GM21529 (cell line): ENCODE measurements around the gene RASSF7.

Experiments used
- ATAC-seq: cut with Tn5 transposase; IDR thresholded peaks from one replicate; pipeline ENCODE4 v1.9.1; 2021; ENCODE audit not compliant: unreplicated experiment

The RASSF7 gene

DNA sequence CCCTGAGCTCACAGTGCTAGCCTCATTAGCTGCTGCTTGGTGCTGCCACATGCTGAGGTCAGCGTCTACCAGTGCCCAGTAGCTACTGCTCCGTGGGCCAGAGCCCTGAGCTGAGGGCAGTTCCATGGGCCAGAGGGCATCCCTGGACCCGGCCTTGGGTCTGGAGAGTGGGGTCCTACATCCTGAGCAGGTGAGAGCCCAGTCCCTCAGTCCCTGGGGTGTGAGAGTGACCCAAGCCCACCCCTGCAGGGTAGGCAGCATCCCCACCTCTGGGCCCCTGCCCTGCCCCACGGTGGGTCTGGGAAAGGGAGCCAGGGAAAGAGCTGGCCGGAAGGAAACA is 10.1 kb upstream of the RASSF7 start:
- ATAC-seq = no peak

DNA sequence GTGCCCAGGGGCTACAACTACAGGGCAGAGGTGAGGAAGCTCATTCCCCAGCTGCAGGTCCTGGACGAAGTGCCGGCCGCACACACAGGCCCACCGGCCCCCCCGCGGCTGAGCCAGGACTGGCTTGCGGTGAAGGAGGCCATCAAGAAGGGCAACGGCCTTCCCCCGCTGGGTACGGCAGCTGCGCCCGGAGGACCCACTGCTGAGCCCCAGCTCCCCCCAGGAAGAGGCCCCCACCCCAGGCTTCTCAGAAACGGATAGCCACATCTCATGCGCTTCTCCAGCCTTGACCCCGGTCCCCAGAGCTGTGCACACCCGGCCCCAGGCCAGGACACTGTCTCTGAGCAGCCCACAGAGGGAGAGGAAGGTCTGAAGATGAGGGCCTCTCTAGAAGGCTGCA is 9.6 kb upstream of the RASSF7 start:
- ATAC-seq = no peak

DNA sequence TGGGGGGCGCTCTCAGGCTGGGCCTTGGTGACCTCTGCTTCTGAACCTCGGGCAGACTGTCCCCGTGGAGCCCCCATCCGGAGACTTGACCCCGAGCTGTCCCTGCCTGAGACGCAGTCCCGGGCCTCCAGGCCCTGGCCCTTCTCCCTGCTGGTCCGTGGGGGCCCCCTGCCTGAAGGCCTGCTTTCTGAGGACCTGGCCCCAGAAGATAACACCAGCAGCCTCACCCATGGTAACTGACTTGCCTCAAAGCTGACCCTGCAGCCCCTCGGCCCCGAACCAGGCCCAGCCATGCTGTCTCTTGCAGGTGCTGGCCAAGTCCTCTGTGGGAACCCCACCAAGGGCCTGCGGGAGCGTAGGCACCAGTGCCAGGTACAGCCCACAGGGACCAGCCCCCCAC is 9.2 kb upstream of the RASSF7 start:
- no peak for ATAC-seq

DNA sequence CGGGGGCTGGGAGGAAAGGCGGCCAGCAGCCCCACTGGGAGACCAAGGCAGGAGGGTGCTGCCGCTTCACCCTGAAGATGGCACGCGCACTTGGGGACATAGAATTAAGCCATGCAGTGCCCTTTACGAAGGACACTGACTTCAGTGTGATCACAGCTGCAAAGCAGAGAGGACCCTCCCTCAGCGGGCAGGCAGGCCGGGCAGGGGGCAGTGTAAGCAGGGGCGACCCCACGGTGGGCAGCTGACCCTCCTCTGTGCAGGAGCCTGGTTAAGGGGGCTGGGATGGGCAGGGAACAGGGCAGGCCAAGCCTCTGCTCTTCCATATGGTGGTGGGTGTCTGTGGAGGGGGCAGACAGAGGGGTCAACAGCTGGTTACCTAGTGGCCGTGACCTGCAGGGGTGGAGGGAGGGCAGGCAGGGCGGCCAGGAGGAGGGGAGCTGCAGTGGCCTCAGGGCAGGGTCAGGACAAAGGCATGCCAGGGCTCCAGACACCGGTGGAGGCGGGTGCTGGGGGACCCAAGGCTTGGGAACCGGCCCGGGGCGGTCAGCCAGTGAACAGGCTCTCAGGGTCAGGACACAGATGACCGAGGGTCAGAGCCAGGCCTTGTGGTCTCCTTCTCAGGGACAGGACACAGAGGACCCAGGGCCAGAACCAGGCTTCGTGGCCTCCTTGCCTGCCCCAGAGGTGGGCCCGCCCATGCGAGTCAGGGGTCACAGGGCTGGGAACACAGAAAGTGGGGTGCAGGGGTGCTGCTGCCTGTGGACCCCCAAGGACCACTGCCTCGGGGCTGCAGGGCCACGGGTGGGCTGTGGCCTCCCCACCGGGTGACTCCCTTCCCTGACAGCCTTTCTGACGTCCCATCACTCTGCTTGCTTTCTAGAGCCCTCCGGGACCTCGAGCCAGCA is 7.4 kb upstream of the RASSF7 start:
- no peak for ATAC-seq

DNA sequence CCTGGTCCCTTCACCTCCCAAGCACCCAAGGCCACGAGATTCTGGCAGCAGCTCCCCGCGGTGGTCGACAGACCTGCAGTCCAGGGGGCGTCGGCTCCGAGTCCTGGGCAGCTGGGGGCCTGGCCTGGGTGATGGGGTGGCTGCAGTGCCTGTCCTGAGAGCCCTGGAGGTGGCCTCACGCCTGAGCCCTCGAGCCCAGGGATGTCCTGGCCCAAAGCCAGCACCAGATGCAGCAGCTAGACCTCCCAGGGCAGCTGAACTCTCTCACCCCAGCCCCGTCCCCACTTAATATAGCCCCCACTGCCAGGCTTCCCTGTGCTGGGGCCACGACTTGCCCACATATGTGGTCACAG is 6.8 kb upstream of the RASSF7 start:
- no peak for ATAC-seq

DNA sequence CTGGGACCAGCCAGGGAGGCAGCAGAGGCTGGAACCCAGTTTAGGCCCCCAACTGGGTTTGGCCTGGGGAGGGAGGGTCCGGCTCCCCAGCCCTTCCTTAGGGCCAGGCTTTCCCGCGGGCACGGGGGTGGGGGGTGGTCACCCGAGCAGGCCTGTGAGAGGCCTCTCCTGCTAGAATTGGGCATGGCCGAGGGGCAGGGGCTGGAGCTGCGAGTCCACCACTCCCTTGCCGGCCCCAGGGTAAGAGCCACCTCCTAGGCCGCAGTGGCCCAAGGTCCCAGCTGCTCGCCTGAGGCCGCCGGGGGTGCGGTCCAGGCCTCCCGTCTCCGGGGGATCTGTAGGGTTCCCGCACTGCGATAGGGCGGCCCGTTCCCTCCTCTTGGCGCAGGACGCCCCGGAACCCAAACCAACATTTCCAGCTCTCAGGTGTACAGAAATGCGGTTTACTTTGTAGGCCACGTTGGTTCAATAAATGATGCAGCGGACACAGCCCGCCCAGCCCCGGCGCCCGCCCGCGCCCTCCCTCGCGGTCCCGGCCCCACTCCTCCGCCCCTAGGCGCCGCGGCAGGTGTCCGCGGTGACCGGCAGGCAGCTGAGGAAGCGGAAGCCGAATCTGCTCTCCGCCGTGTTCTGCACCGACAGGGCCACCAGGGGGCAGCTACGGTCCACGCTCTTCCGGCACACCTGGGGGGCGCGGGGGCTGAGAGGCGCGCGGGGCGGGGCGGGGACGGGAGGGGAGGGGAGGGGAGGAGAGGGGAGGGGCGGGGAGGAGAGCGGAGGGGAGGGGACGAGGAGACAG is 6.1 kb upstream of the RASSF7 start:
- peak; percentile 64 for ATAC-seq

DNA sequence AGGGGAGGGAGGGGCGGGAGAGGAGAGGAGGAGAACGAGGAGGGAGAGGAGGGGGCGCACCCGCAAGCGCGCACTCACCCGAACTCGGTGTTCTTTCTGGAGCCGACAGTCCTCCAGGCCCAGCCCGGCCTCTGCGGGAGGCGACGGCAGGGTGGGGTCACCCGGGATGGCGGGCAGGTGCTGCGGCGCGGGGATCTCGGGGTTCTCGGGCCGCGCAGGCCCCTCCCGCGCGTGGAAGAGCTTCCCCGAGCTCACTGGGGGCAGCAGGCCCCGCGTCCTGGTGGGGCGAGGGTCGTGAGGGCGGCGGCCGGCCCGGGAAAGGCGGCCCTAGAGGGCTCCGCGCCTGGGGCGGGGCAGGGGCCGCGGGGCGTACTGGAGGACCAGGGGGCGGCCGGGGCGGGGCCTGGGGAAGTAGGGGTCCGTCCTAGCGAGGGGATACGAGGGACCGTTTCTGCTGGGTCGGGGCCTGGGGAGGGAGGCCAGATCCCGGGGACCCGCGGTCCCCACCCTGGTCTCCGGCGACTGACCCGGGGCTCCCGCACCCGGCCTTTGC is 5.5 kb upstream of the RASSF7 start:
- ATAC-seq = no peak

DNA sequence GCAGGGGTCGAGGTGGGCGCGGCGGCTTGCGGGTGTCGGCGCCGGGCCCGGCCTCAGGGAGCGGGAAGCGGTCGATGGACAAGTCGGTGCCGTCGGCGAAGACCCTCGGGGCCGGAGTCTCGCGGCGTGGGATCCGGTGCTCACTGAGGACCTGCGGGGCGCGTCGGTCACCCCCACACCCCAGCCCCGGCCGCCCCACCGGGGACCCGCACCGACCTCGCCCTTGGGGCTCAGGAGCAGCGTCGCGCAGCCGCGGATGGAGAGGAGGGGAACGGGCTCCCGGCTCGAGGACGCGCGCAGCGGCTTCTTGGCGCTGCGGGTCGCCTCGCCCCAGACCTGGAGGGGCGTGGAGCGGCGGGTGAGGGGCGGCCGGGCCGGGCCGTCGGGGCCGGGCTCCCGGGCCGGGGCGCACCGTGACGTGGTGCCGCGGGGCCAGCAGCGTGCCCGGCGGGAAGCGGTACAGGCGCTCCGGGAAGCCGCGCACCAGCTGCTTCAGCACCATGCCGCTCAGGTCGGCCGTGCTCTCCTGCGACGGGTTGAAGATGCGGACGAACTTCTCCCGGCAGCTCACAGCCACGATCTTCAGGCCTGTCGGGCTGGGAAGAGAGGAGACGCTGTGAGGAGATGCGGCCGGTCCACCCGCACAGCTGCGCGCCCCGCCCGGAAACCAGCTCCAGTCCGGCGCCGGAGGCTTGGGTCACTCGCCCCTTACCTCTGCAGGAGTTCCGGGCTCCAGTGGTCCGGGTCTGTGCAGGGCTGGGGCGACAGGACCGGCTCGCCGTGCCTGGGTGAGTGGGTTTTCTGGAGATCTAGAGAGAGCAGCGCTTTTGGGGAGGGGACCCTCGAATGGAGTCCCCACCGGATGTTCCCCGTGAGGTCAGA is 4.7 kb upstream of the RASSF7 start:
- ATAC-seq = no peak

DNA sequence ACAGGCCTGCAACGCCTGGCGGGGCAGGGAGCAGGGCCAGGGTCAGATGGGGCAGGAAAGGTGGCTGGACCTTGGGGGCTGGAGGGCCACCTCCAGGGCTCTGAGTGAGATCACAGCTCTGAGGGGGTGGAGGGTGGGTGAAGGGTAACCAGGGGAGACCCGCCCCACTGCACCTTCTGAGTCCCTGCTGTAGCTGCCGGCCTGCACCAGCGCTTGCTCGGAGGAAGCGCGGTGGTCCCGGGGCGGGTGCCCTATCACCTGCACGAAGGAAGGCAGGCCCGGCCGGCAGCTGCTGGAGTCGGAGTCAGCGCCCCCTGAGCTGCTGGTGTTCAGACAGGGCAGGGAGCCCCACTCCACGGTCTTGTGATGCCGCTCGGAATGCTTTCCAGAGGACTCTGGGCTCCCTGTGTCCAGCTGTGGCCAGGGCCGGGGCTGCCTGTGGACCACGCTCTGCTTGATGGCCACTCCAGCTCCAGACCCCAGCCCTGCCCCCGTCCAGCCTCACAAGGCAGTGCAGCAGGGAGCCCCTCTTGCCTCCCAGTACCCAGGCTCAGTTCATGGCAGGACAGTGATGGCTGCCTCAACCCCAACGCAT is 4.0 kb upstream of the RASSF7 start:
- ATAC-seq = no peak

DNA sequence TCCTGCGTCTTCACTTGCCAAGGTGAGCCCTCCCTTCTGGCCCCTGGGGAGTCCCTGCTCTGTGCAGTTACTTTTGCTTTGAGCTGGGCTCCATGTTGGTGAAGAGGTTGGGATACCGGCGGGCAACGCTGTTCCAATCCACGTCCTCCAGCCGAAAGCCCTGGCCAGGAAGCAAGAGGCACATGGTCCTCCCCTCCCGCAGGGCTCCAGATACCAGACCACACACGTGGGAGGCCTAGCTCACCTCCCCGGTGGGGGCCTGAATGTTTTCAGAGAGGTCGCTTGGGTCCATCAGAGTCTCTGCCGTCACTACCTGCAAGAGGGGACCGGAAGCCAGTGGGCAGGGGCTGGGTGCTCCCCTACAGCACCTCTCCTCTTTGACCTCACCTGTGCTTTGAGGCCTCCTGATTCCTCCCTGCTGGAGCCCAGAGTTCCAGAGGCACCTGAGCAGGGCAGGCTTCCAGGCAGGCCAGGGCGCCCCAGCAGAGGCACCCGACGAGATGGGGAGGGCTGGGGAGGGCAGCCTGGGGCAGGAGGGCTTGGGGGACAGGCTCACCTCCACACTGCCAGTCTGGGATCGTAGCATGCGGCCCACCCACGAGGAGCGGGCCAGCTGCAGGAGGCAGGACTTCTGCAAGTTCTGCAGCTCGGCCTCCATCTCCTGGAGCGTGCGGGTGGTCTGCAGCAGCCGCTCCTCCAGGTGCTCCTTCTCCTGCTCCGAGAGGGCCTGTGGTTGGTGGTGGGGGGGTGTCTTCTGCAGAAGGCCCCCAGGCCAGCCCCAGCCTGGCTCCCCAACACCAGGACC is 3.2 kb upstream of the RASSF7 start:
- ATAC-seq = no peak

DNA sequence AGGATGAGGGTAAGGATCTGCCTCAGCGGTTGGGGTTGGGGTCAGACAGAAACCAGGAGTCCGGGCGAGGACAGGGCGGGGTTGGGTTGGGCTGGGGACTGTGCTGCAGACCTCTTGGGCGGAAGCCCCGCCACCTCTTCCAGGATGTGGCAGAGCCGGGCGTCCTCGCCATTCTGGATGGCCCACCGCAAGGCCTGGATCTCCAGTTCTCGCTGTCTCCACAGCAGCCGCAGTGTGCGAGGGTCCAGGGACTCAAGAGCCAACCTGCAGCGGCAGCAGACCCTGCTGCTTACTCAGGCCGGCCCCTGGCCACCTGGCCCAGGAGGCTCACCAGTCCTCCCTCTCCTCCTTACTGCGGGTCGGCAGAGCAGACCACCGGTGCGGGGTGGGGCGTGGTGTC is 2.3 kb upstream of the RASSF7 start:
- no peak for ATAC-seq

DNA sequence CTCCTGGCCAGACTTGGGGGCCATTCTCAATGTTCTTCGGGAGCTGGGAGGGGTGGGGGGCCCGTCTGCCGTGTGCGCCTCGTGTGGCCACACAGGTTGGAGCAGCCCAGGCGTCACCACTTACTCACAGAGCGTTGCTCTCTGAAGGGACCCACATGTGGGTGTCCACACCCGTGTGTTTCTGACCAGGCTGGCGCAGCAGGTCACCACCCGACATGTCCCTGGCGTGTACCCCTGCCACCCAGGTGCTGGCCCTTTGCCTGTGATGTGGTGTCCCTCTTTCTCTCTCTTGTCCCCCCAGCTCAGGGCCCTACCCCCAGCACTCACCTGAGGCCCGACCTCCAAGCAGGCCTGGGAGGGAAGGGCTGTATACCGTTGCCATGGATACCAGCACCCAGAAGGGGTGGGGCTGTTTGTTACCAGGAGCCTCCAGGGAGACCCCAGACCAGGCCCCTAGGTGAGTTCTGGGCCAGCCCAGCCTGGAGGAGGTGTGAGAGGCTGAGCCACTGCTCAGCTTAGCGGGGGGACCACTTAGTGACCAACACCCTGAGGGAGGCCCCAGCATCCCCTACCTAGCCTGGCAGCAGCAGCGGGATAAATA is 1.6 kb upstream of the RASSF7 start:
- no peak for ATAC-seq

DNA sequence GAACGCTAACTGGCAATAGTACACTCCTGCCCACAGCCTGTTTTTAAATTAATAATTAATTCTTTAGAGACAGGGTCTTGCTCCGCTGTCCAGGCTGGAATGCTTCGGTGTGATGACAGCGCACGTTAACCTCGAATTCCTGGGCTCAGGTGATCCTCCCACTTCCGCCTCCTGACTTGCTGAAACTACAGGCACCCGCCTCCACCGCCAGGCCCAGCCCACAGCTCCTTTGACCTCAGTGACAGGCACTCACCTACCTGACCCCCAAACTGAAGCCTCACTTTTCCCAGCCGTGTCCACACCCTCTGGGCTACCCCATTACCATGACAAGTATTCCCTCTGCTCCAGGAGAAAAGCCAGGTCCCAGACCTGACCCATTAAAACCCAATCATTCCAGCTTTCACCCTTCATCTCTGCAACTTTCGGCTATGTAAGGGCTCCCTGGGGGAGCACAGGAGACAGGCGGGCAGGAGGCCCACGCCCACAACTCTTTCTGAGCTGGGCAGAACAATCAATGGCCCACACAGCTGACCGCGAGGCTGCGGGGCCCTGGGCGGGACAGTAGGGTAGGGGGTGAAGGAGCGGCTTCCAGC is 962 bp upstream of the RASSF7 start:
- ATAC-seq = no peak

DNA sequence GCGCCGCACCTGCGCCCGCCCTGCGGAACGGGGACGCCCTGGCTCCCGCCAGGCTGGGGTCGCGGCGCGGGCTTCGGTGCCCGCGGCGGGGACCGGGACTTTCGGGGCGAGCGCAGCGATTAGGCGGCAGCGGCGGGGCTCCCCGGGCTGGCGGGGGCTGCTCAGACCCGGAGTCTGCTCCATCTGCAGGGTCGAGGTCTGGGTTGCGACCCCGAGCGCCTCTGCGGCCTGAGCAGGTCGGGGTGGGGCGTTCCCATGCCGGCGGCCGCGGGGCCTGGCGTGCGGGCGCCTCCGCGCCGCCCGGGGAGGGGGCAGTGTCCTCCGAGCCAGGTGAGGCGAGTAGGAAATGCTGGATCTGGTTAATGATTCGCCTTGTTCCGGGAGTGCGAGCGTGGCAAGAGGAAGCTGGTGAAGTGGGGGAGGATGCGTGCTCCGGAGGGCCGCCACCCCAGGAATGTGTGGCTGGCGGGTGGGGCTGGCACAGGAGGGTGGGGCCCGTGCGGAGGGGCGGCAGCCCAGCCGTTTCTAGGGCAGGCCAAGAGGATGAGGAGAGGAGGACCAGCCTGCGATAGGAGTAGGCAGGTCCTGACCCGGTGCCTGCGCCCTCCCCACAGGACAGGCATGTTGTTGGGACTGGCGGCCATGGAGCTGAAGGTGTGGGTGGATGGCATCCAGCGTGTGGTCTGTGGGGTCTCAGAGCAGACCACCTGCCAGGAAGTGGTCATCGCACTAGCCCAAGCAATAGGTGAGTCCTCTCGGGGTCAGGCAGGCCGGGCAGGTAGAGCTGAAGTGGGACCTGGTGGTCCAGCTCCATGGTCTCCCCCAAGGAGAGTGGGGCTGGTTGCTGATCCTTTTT is 606 bp downstream of the RASSF7 start:
- ATAC-seq = peak; percentile 27

DNA sequence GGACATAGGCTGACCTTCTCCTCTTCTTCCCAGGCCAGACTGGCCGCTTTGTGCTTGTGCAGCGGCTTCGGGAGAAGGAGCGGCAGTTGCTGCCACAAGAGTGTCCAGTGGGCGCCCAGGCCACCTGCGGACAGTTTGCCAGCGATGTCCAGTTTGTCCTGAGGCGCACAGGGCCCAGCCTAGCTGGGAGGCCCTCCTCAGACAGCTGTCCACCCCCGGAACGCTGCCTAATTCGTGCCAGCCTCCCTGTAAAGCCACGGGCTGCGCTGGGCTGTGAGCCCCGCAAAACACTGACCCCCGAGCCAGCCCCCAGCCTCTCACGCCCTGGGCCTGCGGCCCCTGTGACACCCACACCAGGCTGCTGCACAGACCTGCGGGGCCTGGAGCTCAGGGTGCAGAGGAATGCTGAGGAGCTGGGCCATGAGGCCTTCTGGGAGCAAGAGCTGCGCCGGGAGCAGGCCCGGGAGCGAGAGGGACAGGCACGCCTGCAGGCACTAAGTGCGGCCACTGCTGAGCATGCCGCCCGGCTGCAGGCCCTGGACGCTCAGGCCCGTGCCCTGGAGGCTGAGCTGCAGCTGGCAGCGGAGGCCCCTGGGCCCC is 1.4 kb downstream of the RASSF7 start:
- ATAC-seq = no peak

DNA sequence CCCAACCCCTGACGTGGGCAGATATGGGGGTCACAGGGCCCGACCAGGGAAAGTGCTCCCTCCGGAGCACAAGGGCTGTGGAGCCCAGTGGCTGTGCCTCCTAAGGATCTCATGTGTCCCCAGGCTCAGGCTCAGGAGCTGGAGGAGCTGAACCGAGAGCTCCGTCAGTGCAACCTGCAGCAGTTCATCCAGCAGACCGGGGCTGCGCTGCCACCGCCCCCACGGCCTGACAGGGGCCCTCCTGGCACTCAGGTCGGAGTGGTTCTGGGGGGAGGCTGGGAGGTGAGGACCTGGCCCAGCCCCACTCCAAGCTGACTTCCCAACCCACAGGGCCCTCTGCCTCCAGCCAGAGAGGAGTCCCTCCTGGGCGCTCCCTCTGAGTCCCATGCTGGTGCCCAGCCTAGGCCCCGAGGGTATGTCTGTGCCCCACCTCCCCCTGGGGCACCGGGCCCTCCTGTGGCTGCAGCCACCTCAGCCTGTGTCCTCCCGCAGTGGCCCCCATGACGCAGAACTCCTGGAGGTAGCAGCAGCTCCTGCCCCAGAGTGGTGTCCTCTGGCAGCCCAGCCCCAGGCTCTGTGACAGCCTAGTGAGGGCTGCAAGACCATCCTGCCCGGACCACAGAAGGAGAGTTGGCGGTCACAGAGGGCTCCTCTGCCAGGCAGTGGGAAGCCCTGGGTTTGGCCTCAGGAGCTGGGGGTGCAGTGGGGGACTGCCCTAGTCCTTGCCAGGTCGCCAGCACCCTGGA is 2.5 kb downstream of the RASSF7 start:
- ATAC-seq = no peak
